PFSK-1 (cell line): ENCODE measurements around the gene HS2ST1.

Experiments
- POLR2AphosphoS5 ChIP-seq: IDR thresholded peaks from 2 replicates; pipeline ENCODE4 v1.6.1; 2012; ENCODE audit warnings: low read depth, mild to moderate bottlenecking, control low read depth, low read length, moderate library complexity
- REST ChIP-seq, 2 experiments: IDR thresholded peaks; 2 replicates each; pipeline versions ENCODE4 v1.6.1 to v1.8.0; 2011 to 2012; ENCODE audit warnings: low read depth in 2 of 2, low read length in 2 of 2, control low read depth in 1 of 2, inconsistent platforms in 1 of 2, mild to moderate bottlenecking in 1 of 2, moderate library complexity in 1 of 2; ENCODE audit not compliant: insufficient read depth in 1 of 2
- TAF1 ChIP-seq: IDR thresholded peaks from 2 replicates; pipeline ENCODE4 v1.6.1; 2012; ENCODE audit warnings: low read length, control low read depth, borderline replicate concordance; ENCODE audit not compliant: insufficient read depth

- TF ChIP-seq POLR2AphosphoS5 (no peak), REST (IDR thresholded peaks at IDR 0.05; ENCODE audit: insufficient read depth in 1 of 2, low read depth in 2 of 2, low read length in 2 of 2) (no peak), TAF1 (no peak)
Measured at GRCh38 chr1:87092846-87093245, 178.4 kb downstream of the HS2ST1 start.
